ENCODE measurements around the gene LTBP3. TPM values are rescaled to one million over a fixed set of nuclear protein-coding genes. Genes with fewer than 3 reads are reported as not detected.

LTBP3 gene
- total and polyA plus RNA-seq, 2 of the 13 experiments (the other 11 are each of a cell fraction or from before 2014, with no cell fraction given): 12.2 to 68.1 TPM

- TF ChIP-seq ZNF484 (CRISPR knock-in tag; IDR thresholded peaks at IDR 0.05; ENCODE audit: borderline replicate concordance, low read depth): no peak
- no peak for TF ChIP-seq ATF2 (CRISPR knock-in tag; IDR thresholded peaks at IDR 0.05)
- no peak for TF ChIP-seq TBX3 (IDR thresholded peaks at IDR 0.05; ENCODE audit: borderline replicate concordance)
- TF ChIP-seq ZNF589 (CRISPR knock-in tag; conservative IDR thresholded peaks at IDR 0.05): no peak
- no peak for TF ChIP-seq NKX3-1 (CRISPR knock-in tag; IDR thresholded peaks at IDR 0.05)
- TF ChIP-seq AGO2 (optimal IDR thresholded peaks at IDR 0.05; ENCODE audit: low read depth, low read length): no peak
- TF ChIP-seq CENPT (CRISPR knock-in tag; IDR thresholded peaks at IDR 0.05; ENCODE audit: low read depth): no peak
- TF ChIP-seq SCMH1 (CRISPR knock-in tag; IDR thresholded peaks at IDR 0.05; ENCODE audit: borderline replicate concordance): no peak
- no peak for TF ChIP-seq IKZF1 (IDR thresholded peaks at IDR 0.05)
Observed at GRCh38 chr11:65525546-65526480, 32.3 kb downstream of the LTBP3 start (continued).
